IPS-15b (cell line): ENCODE measurements around the gene LEF1.

Experiments used
- H3K27me3 ChIP-seq: one replicate; pipeline ENCODE4 v1.6.1; 2013; ENCODE audit warnings: low read length; ENCODE audit not compliant: control insufficient read depth, insufficient read depth
- H3K36me3 ChIP-seq: one replicate; pipeline ENCODE4 v1.6.1; 2013; ENCODE audit warnings: low read length; ENCODE audit not compliant: control insufficient read depth, insufficient read depth
- H3K4me1 ChIP-seq: one replicate; pipeline ENCODE4 v1.6.1; 2013; ENCODE audit warnings: mild to moderate bottlenecking, low read length; ENCODE audit not compliant: control insufficient read depth, insufficient read depth
- H3K4me3 ChIP-seq: one replicate; pipeline ENCODE4 v1.5.1; 2013; ENCODE audit warnings: low read depth, low read length
- H3K9ac ChIP-seq: one replicate; pipeline ENCODE4 v1.6.1; 2013; ENCODE audit warnings: low read depth, mild to moderate bottlenecking, low read length
- H3K9me3 ChIP-seq: one replicate; pipeline ENCODE4 v1.6.1; 2013; ENCODE audit warnings: mild to moderate bottlenecking, low read length; ENCODE audit not compliant: control insufficient read depth, insufficient read depth

Gene LEF1

GRCh38 chr4:108117418-108118182, 51.1 kb downstream of the LEF1 start:
- Histone ChIP-seq H3K9me3 (no peaks in the 10 kb centered on the region), H3K27me3 (no peaks in the 10 kb centered on the region), H3K9ac (no peak overlapping the region), H3K4me1 (peaks cover 15% of the 10 kb centered on the region), H3K4me3 (no peak overlapping the region), H3K36me3 (no peaks in the 10 kb centered on the region)

DNA sequence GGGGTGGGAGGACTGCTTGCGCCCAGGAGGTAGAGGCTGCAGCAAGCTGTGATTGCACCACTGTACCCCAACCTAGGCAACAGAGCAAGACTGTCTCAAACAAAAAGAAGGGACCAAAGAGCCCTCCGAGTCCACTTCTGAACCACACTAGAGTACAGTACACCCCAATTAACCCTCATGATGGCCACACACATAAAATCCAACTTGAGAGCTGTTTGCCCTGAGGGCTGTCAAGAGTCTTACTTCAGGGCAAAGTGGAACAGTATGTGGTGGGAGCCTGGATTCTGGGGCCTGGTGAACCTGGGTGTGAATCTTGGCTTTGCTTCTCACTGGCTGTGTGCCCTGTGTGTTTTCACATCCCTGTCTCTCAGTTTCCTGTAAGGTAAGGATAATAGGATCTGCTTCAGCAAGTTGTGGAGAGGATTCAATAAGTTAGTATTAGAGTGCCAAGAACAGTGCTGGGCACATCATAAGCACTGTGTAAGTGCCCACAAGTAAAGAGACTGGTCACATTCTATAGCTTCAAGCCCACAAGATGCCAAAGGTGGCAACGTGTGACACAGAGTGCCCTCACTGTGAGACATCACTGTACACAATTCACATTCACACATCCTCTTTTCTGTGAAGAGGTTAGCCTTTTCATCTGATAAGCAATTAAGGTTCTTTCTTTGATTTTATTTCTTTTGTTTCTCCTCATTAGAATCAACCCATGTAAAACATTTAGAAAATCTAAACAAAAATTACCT, 52.1 kb downstream of the LEF1 start:
- no peaks in the 10 kb centered on the region for H3K27me3 ChIP-seq
- H3K9me3 ChIP-seq = no peaks in the 10 kb centered on the region
- no peaks in the 10 kb centered on the region for H3K36me3 ChIP-seq
- H3K4me1 ChIP-seq = peaks cover 15% of the 10 kb centered on the region
- H3K9ac ChIP-seq = no peak overlapping the region
- H3K4me3 ChIP-seq = no peak overlapping the region

GRCh38 chr4:108115168-108115526, 53.6 kb downstream of the LEF1 start:
- no peaks in the 10 kb centered on the region for H3K9me3 ChIP-seq
- no peak overlapping the region for H3K4me3 ChIP-seq
- peaks cover 18% of the 10 kb centered on the region for H3K4me1 ChIP-seq
- H3K27me3 ChIP-seq = no peaks in the 10 kb centered on the region
- H3K36me3 ChIP-seq = no peaks in the 10 kb centered on the region
- H3K9ac ChIP-seq = no peak overlapping the region

DNA sequence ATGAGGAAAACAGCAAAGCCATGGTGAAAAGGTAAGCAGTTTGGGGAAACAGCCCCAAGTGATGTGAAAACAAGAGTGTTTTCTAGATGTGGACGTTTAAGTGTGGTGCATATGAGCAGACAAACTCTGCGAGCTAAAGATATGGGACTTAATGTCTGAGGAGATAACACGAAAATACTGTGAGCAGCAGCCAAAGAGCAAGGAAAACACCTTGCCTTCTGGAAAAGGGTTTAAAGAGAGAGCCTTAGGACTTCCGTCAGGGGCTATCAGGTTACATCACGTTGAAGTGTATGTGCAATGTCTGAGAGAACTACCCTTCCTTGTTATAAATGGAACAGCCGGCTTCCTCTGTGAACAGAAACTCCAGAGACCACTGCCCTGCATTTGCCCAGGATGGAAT, 54.2 kb downstream of the LEF1 start:
- Histone ChIP-seq H3K9me3 (no peaks in the 10 kb centered on the region), H3K36me3 (no peaks in the 10 kb centered on the region), H3K4me3 (no peak overlapping the region), H3K9ac (no peak overlapping the region), H3K27me3 (no peaks in the 10 kb centered on the region), H3K4me1 (peaks cover 22% of the 10 kb centered on the region)

DNA sequence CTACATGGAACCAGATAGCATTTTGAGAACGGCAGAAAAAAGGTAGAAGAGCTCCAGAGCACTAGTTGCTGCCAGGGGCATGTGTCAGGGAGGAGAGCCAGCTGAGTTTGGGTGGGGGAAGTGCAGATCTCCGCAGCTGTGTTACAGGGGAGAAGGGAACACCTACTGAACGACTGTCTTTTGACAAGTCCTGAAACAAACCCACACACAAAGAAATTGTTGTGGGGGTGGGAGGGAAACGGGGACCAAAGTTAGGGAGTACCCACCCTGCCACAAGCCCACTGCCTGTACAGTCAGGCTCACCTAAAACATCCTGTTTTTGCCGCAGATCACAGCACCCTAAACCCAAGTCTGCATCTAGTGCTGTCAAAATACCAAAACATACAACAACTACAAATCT, 55.5 kb downstream of the LEF1 start:
- Histone ChIP-seq H3K4me1 (peaks cover 24% of the 10 kb centered on the region), H3K4me3 (no peak overlapping the region), H3K36me3 (no peaks in the 10 kb centered on the region)

DNA sequence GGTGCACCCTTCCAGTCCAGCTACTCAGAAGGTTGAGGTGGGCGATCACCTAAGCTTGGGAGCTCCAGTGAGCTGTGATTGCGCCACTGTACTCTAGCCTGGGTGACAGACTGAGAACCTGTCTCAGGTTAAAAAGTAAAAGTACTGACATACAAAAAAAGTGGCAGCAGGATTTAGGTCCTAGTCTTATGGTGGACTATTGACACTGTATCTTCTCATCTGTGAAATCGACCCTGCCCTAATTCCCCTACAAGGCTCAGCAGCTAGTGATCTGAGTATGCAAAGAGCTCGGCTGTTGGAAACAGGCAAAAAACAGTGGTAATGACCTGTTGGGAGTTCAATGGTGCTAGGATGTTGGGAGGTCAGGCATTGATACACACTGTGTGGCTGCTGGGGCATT, 57.0 kb downstream of the LEF1 start:
- H3K36me3 ChIP-seq = no peaks in the 10 kb centered on the region
- peaks cover 24% of the 10 kb centered on the region for H3K4me1 ChIP-seq
- no peak overlapping the region for H3K4me3 ChIP-seq
- H3K27me3 ChIP-seq = peaks cover 2% of the 10 kb centered on the region
- no peaks in the 10 kb centered on the region for H3K9me3 ChIP-seq
- no peak overlapping the region for H3K9ac ChIP-seq

More for the DNA sequence above, 55.5 kb downstream of the LEF1 start:
- H3K9ac ChIP-seq = no peak overlapping the region
- no peaks in the 10 kb centered on the region for H3K9me3 ChIP-seq
- H3K27me3 ChIP-seq = peaks cover 2% of the 10 kb centered on the region

DNA sequence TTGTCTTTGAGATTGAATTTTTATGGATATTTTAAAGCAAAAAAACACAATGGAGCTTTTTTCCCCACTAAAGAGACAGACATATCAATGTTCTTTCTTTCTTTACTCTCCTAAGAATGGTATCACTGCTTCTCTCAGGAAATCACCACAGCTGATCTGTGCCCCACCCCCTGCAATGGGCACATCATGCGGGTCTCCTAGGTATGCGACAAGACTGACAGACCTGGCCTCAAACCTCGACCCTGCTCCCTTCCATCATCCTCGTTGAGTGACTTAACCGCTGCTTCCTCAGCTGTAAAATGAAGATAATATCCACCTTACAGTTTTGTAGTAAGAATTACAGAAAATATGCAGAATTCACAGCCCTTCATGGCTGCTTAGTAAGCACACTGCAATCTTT, 58.3 kb downstream of the LEF1 start:
- Histone ChIP-seq H3K36me3 (no peaks in the 10 kb centered on the region), H3K9me3 (no peaks in the 10 kb centered on the region), H3K4me1 (peaks cover 24% of the 10 kb centered on the region), H3K27me3 (peaks cover 2% of the 10 kb centered on the region), H3K4me3 (no peak overlapping the region), H3K9ac (no peak overlapping the region)

DNA sequence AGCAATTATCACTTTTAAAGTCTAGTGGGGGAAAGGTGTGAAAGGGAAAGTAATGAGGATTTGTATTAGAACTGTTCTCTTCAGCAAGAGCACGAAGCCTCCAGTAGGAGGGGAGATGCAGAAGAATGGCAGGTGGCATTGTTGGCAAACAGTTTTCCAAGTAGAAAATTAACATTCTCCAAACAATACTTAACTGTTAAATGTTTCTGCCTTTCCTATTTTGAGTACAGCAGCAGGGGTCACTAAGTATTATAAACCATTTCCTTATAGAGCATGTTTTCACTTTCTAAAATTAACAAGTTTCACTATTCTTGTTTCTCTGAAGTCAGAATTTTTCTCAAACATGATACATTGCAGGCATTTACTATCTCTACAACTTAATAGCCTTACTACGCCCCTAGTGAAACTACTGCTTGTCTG, 58.7 kb downstream of the LEF1 start:
- Histone ChIP-seq H3K27me3 (peaks cover 2% of the 10 kb centered on the region), H3K36me3 (no peaks in the 10 kb centered on the region), H3K4me1 (peaks cover 24% of the 10 kb centered on the region), H3K9ac (no peak overlapping the region), H3K9me3 (no peaks in the 10 kb centered on the region), H3K4me3 (no peak overlapping the region)

- Histone ChIP-seq H3K36me3 (no peaks in the 10 kb centered on the region), H3K4me3 (no peak overlapping the region)
These were observed 59.6 kb downstream of the LEF1 start for GRCh38 chr4:108109111-108109510.

DNA sequence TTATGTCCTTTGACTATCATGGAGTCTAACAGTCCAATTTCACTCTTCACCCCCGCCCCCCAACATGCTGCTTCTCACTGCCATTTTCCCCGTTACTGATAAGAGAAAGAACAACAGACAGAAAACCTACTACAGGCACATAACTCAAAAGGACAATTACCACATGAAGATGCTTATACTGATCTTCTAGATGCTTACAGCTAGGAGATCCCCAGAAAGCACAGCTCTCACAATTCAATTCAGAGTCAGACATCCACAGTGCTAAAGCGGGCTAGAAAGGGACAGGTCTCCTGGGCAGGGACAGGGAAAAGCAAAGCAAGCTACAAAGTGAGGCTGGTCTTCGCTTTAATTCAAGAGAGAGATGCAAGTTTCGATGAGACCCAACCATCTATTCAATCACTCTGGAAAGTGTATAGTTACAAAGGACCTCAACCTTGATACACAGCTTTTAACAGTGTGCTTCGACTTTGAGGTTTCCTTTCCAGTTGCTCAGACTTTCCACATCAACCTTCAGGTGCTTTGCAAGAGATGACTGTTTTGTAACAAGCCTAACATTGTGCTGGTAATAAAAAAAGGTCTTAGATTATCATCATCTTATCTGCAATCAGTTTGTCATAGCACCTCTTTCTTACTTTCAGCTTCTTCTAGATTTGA, 60.9 kb downstream of the LEF1 start:
- H3K9me3 ChIP-seq = no peaks in the 10 kb centered on the region
- no peak overlapping the region for H3K9ac ChIP-seq
- no peaks in the 10 kb centered on the region for H3K36me3 ChIP-seq
- peaks cover 9% of the 10 kb centered on the region for H3K4me1 ChIP-seq
- H3K4me3 ChIP-seq = no peak overlapping the region
- H3K27me3 ChIP-seq = peaks cover 2% of the 10 kb centered on the region

More at GRCh38 chr4:108109111-108109510, 59.6 kb downstream of the LEF1 start:
- Histone ChIP-seq H3K4me1 (peaks cover 19% of the 10 kb centered on the region), H3K27me3 (peaks cover 2% of the 10 kb centered on the region), H3K9ac (no peak overlapping the region), H3K9me3 (no peaks in the 10 kb centered on the region)

DNA sequence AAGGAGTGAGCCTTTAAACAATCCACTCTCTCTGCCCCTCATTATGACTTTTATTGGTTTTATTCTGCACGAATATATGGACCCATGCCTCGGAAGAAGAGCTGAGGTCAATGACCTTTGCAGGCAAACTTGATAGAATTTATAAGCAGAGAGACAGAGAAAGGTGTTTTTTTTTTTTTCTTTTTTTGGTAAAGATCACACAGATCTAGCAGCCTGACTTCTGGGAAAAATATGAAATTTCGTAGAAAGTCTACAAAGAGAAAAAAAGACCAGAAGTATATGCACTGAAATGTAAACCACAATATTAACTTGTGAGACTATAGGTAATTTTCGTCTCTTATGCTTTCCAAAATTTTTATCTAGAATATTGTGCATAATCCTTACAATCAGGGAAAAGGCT, 61.6 kb downstream of the LEF1 start:
- peaks cover 9% of the 10 kb centered on the region for H3K4me1 ChIP-seq
- H3K9me3 ChIP-seq = no peaks in the 10 kb centered on the region
- no peaks in the 10 kb centered on the region for H3K36me3 ChIP-seq
- H3K27me3 ChIP-seq = peaks cover 2% of the 10 kb centered on the region
- no peak overlapping the region for H3K4me3 ChIP-seq
- H3K9ac ChIP-seq = no peak overlapping the region
